Heart left ventricle (tissue), 16 donors: ENCODE results near the gene EXOC4. TPM values are rescaled to one million over a fixed set of nuclear protein-coding genes. Genes with fewer than 3 reads are reported as not detected.

Source experiments
- ATAC-seq, 4 donors: fragments of 200-7000 bp; cut with Tn5 transposase; one replicate each; pipeline ENCODE4 v1.9.1; 2020 to 2022; ENCODE audit warnings: moderate library complexity in 4 of 4, mild to moderate bottlenecking in 3 of 4, moderate number of reproducible peaks in 1 of 4
- DNase-seq, 5 donors: peaks; one replicate each; pipeline ENCODE4 v3.0.0-alpha.2; 2020
- H3K27ac ChIP-seq, 12 donors: fragments of 200-600 bp; sonication (generic) in 4 of 12; one replicate each; pipeline versions ENCODE4 v1.5.0 to v1.8.0; 2016 to 2022; ENCODE audit warnings: mild to moderate bottlenecking in 2 of 12
- H3K27me3 ChIP-seq, 9 donors: fragments of 200-600 bp; sonication (generic) in 2 of 9; one replicate each; pipeline versions ENCODE4 v1.5.1 to v1.8.0; 2016 to 2022; ENCODE audit warnings: mild to moderate bottlenecking in 3 of 9
- H3K36me3 ChIP-seq, 9 donors: fragments of 200-600 bp; sonication (generic) in 2 of 9; one replicate each; pipeline versions ENCODE4 v1.5.0 to v1.8.0; 2018 to 2022; ENCODE audit warnings: mild to moderate bottlenecking in 2 of 9
- H3K4me1 ChIP-seq, 12 donors: fragments of 200-600 bp; sonication (generic) in 4 of 12; one replicate each; pipeline versions ENCODE4 v1.5.0 to v1.8.0; 2016 to 2022; ENCODE audit warnings: mild to moderate bottlenecking in 3 of 12
- H3K4me3 ChIP-seq, 12 donors: fragments of 200-600 bp; sonication (generic) in 4 of 12; one replicate each; pipeline versions ENCODE4 v1.5.0 to v1.8.0; 2017 to 2022; ENCODE audit warnings: mild to moderate bottlenecking in 9 of 12, moderate library complexity in 4 of 12
- H3K9me3 ChIP-seq, 12 donors: fragments of 200-600 bp; sonication (generic) in 4 of 12; one replicate each; pipeline versions ENCODE4 v1.5.0 to v1.8.0; 2016 to 2022; ENCODE audit warnings: mild to moderate bottlenecking in 1 of 12
- CTCF ChIP-seq, 12 donors: fragments of 200-600 bp; sonication (generic) in 4 of 12; IDR thresholded peaks; one replicate each; pipeline versions ENCODE4 v1.5.0 to v1.8.0; 2018 to 2022; ENCODE audit warnings: antibody characterized with exemption in 12 of 12, mild to moderate bottlenecking in 5 of 12
- POLR2A ChIP-seq, 2 donors: fragments of 450-650 bp; IDR thresholded peaks; one replicate each; pipeline ENCODE4 v1.6.1; 2017; ENCODE audit warnings: antibody characterized with exemption in 2 of 2, mild to moderate bottlenecking in 2 of 2, moderate library complexity in 2 of 2
- WGBS, 4 donors: extraction: QIAGEN DNeasy Blood & Tissue Kit in 2 of 4; methylation state at CpG; one replicate each; pipeline versions ENCODE4 v1.1.5 to v1.1.7; 2013 to 2018; 5-methylcytosine and 5-hydroxymethylcytosine counted together
- intact Hi-C, 10 donors: fragments of 100-400 bp; cut with DNase I; formaldehyde crosslinking; loops; one replicate each; pipeline versions ENCODE4 v1.11.1 to v1.14.2; 2022
- polyA plus RNA-seq, 2 donors: library from polyadenylated mRNA; stranded (reverse); fragments of 200-250 nt; gene quantifications; one replicate each; pipeline ENCODE4 v1.2.3, GENCODE V29; 2013
- total RNA-seq, 9 donors: library from RNA; depleted of rRNA in 2 of 9; stranded (reverse); fragments of >200 nt in 2 of 9; fragmentation: NEBNext Ultra II Directional in 3 of 9; extraction: Animal tissue kit (Norgen Biotek cat#: 25700) in 3 of 9; gene quantifications; one replicate each; pipeline versions ENCODE4 v1.1.0 to v1.2.4, GENCODE V29; 2016 to 2023
- donor health status: ischemic (EF 13 %, LVEDD 7.1; RV severe dilation, severe dysfunction).
- donor health status: healthy with polysubstance abuse.
- donor health status: DM: no; HTN: yes; CAD: no.
- donor health status: DM: no; HTN: no; CAD: no.
- donor health status: ischemic (EF 25% LVEDD 6.9; RV normal size, moderate dysfunction).
- donor health status: ischemic (EF 25% LVEDD 5.7; RV mildly dilated, moderate dysfunction).
- donor health status: healthy.
- donor health status: DM: yes; HTN: yes; CAD: no.
- donor health status: ischemic (EF 35%, LVEDD 5.7; RV mildly dilated, moderate dysfunction).
- donor health status: nonischemic (EF 11% LVEDD 7.7; RV severe dilation, severe dysfunction).
- donor health status: DM: yes; HTN: yes; CAD: no.
- donor health status: PGD.
- donor health status: ischemic (EF 29% LVEDD 5.4; RV normal size, mild dysfunction).
- donor health status: nonischemic (EF 23%, LVEDD 6.1; RV moderate dilation, normal function).

The EXOC4 gene
- total and polyA plus RNA-seq, 11 donors = 8.8 to 61.2 (median 33.8) TPM

- Histone ChIP-seq H3K27ac (no peak overlapping the region), H3K27me3 (no peaks in the 10 kb centered on the region), H3K4me3 (no peak overlapping the region), H3K36me3 (peaks cover 0 to 6% (median 0%) of the 10 kb centered on the region in 9 donors), H3K4me1 (peaks cover 0 to 10% (median 4%) of the 10 kb centered on the region in 12 donors), H3K9me3 (peaks cover 0 to 16% (median 0%) of the 10 kb centered on the region in 12 donors)
- no peak for DNase-seq
- no peak for TF ChIP-seq POLR2A (IDR thresholded peaks at IDR 0.05)
- TF ChIP-seq CTCF (IDR thresholded peaks at IDR 0.05) = no peak
- intact Hi-C loops = no loop called here
- ATAC-seq = peak in 3 of 4 donors; percentile 63 to 81 (median 63)
- 57 to 64% (median 58%) methylated on average over 7 of the region's 7 CpGs for WGBS, 4 donors
These were observed 575.1 kb downstream of the EXOC4 start for GRCh38 chr7:133827707-133828623.

DNA sequence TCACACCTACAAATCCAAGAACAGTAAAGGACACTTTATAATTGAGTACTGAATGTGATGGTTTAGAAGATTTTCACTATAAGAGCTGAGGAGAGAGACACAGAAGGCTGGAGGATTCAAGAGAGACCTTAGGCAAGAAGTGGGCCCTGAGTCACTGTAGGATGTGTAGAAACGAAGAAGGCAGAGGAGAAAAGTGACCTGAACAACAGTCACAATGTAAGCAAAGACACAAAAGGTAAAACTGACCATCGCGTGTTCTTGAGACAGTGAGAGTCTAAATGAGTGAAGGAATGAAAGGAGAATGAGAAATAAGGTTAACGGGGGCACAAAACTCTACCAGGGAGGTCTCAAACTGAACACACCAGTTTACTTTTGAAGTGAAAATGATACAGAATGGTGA is 576.0 kb downstream of the EXOC4 start:
- peaks cover 0 to 10% (median 4%) of the 10 kb centered on the region in 12 donors for H3K4me1 ChIP-seq
- H3K9me3 ChIP-seq = peaks cover 0 to 16% (median 0%) of the 10 kb centered on the region in 12 donors
- H3K27me3 ChIP-seq = no peaks in the 10 kb centered on the region
- H3K4me3 ChIP-seq = no peak overlapping the region
- H3K36me3 ChIP-seq = peaks cover 0 to 6% (median 0%) of the 10 kb centered on the region in 9 donors
- TF ChIP-seq CTCF (IDR thresholded peaks at IDR 0.05) = no peak
- no peak for TF ChIP-seq POLR2A (IDR thresholded peaks at IDR 0.05)
- 96 to 99% (median 98%) methylated on average over 4 of the region's 4 CpGs for WGBS, 4 donors
- intact Hi-C loops = no loop called here
- DNase-seq (no peak), ATAC-seq (no peak)
- no peak overlapping the region for H3K27ac ChIP-seq

DNA sequence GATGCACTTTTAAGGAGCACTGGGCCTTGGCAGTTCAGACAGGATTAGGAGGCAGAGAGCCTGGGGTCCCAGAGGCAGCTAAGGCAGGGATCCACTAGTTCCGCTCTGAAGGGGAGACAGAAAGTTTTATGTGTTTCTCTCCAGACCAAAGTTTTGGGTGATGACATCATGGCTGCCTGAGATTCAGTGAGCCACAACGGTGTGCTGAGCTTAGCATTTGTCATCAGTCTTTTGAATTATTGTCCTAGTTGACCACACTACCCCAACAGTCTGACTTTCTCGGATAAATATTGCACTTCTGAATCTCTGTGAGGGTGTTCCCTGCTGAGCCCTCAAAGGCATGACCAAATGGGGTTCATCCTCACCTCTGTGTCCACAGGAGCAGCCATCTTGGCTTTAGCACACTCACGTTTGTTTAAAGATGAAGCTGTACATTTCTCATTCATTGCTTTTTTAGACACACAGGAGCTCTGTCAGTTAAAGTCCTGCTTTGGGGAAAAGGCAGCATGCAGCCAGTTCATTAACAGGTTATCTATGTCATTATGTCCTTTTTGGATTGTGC is 576.5 kb downstream of the EXOC4 start:
- Histone ChIP-seq H3K36me3 (peaks cover 0 to 6% (median 0%) of the 10 kb centered on the region in 9 donors), H3K27ac (peak overlapping the region in 1 of 12 donors; percentile 30), H3K9me3 (peaks cover 0 to 16% (median 0%) of the 10 kb centered on the region in 12 donors), H3K4me3 (no peak overlapping the region), H3K27me3 (no peaks in the 10 kb centered on the region), H3K4me1 (peaks cover 0 to 10% (median 4%) of the 10 kb centered on the region in 12 donors)
- 93 to 96% (median 95%) methylated on average over 4 of the region's 4 CpGs for WGBS, 4 donors
- ATAC-seq = no peak
- DNase-seq = no peak
- no peak for TF ChIP-seq POLR2A (IDR thresholded peaks at IDR 0.05)
- TF ChIP-seq CTCF (IDR thresholded peaks at IDR 0.05) = no peak
- intact Hi-C loops = no loop called here

- DNase-seq = peak in 1 of 5 donors; percentile 25
- H3K9me3 ChIP-seq = peaks cover 0 to 16% (median 0%) of the 10 kb centered on the region in 12 donors
- H3K4me1 ChIP-seq = peaks cover 0 to 10% (median 4%) of the 10 kb centered on the region in 12 donors
- intact Hi-C loops = no loop called here
- no peaks in the 10 kb centered on the region for H3K27me3 ChIP-seq
- 50 to 69% (median 65%) methylated on average over 6 of the region's 6 CpGs for WGBS, 4 donors
- H3K36me3 ChIP-seq = peaks cover 0 to 6% (median 0%) of the 10 kb centered on the region in 9 donors
- no peak for TF ChIP-seq CTCF (IDR thresholded peaks at IDR 0.05)
- TF ChIP-seq POLR2A (IDR thresholded peaks at IDR 0.05) = no peak
- peak in 2 of 4 donors; percentile 58 to 69 for ATAC-seq
- H3K27ac ChIP-seq = peak overlapping the region in 1 of 12 donors; percentile 30
- H3K4me3 ChIP-seq = no peak overlapping the region
These were observed 577.2 kb downstream of the EXOC4 start for GRCh38 chr7:133830081-133830480.
